ENCODE data around the gene ZFP1. TPM values are rescaled to one million over a fixed set of nuclear protein-coding genes. Genes with fewer than 3 reads are reported as not detected.

ZFP1 gene
- total and polyA plus RNA-seq, 9 of the 15 experiments (the other 6 are each of a cell fraction or from before 2014, with no cell fraction given), result 2.6 to 14.7 (median 11.6) TPM

DNA sequence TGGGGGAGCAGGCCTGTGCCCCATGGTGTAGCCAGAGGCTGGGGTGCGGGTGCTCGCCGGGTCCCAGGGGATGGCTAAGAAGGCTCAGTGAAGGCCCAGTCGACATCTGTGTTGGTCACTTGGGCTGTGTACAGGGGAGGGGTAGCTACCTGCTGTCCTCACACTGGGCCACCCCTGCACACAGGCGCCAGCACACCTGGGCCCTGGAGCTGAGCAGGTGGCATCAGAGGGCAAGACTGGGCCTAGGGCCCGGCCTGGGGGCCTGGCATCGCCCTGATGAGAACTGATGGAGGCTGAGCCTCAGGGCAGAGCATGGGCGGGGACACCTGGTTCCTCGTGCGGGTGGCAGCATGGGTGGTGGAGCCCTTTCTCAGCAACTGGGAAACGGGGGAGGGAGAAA is 59.5 kb downstream of the ZFP1 start:
- H3K79me2 ChIP-seq (ENCODE audit: control insufficient read depth, insufficient read depth, low read length), result no peaks in the 10 kb centered on the region
- no peak overlapping the region for H2AFZ ChIP-seq (ENCODE audit: low read depth, low read length)
- no peak overlapping the region for H3K27ac ChIP-seq (ENCODE audit: extremely low read depth, low read depth, low read length)
- intact Hi-C loops (cut with micrococcal nuclease), result loop anchor here (2.0 kb wide), 1 partner anchor 17 kb away; no protein-coding TSS in a partner anchor
- no peak for FAIRE-seq
- no TSS peak for BruUV-seq (replicated peaks)
- 26% methylated on average over 10 of the region's 11 CpGs for WGBS (ENCODE audit: insufficient coverage, low coverage, missing lambda C conversion rate)
- no peak overlapping the region for H3K4me3 ChIP-seq
- no peak overlapping the region for H3K4me2 ChIP-seq (ENCODE audit: insufficient read depth, low read length)
- H3K9ac ChIP-seq (ENCODE audit: insufficient read depth in 1 of 2, low read depth in 2 of 2, low read length in 2 of 2), result no peak overlapping the region
- H3K36me3 ChIP-seq (ENCODE audit: control insufficient read depth, insufficient read depth, low read length), result no peaks in the 10 kb centered on the region
- H4K20me1 ChIP-seq (replicated peaks; ENCODE audit: control insufficient read depth, insufficient read depth, low read length), result no peaks in the 10 kb centered on the region
- no peak for ATAC-seq
- H3K9me3 ChIP-seq (replicated peaks; ENCODE audit: control insufficient read depth, insufficient read depth, low read depth, low read length), result no peaks in the 10 kb centered on the region
- H3K9me1 ChIP-seq (ENCODE audit: control insufficient read depth, insufficient read depth, low read length), result no peaks in the 10 kb centered on the region
- TF ChIP-seq NR4A1 (CRISPR knock-in tag; IDR thresholded peaks at IDR 0.05) (no peak), NR4A1 (tag; IDR thresholded peaks at IDR 0.05) (no peak), ZNF184 (CRISPR knock-in tag; IDR thresholded peaks at IDR 0.05) (no peak), ZNF584 (CRISPR knock-in tag; IDR thresholded peaks at IDR 0.05; ENCODE audit: low read depth) (no peak), TEAD1 (CRISPR knock-in tag; IDR thresholded peaks at IDR 0.05) (no peak), TRIM24 (IDR thresholded peaks at IDR 0.05) (no peak), HDAC6 (IDR thresholded peaks at IDR 0.05; ENCODE audit: low read depth, low read length) (no peak), ZNF175 (CRISPR knock-in tag; IDR thresholded peaks at IDR 0.05; ENCODE audit: low read depth) (no peak), POLR2B (IDR thresholded peaks at IDR 0.05; ENCODE audit: low read depth, partially characterized antibody) (no peak), SNIP1 (IDR thresholded peaks at IDR 0.05; ENCODE audit: low read depth) (no peak)
- TF ChIP-seq, protein P1, sequence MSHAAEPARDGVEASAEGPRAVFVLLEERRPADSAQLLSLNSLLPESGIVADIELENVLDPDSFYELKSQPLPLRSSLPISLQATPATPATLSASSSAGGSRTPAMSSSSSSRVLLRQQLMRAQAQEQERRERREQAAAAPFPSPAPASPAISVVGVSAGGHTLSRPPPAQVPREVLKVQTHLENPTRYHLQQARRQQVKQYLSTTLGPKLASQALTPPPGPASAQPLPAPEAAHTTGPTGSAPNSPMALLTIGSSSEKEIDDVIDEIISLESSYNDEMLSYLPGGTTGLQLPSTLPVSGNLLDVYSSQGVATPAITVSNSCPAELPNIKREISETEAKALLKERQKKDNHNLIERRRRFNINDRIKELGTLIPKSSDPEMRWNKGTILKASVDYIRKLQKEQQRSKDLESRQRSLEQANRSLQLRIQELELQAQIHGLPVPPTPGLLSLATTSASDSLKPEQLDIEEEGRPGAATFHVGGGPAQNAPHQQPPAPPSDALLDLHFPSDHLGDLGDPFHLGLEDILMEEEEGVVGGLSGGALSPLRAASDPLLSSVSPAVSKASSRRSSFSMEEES (CRISPR knock-in tag; IDR thresholded peaks at IDR 0.05), result no peak
- CTCF ChIA-PET (ENCODE audit: low intra/inter-chr PET ratio), result no interaction called here
- peaks cover 0 to 15% of the 10 kb centered on the region in 2 experiments; a peak in 2 of 5 replicates for H3K4me1 ChIP-seq (replicated peaks in 1 of 2; ENCODE audit: control insufficient read depth in 2 of 2, insufficient read depth in 2 of 2, low read length in 2 of 2)
- POLR2A ChIA-PET, result no interaction called here
- H3K27me3 ChIP-seq (ENCODE audit: control insufficient read depth in 2 of 2, insufficient read depth in 2 of 2, low read length in 2 of 2), result peaks cover 35 to 79% of the 10 kb centered on the region in 2 experiments
- in situ Hi-C loops (cut with MboI), result loop anchor here (25.0 kb wide), 1 partner anchor 1979 kb away; the partner anchor contains the start of genes MON1B and SYCE1L
- no peak for DNase-seq (ENCODE audit: extremely low read depth in 1 of 4, low spot score in 3 of 4)

Data from K562 (cell line).